ENCODE data around the gene DOCK10.

DOCK10 gene

GRCh38 chr2:225041851-225042799 is at the start of gene DOCK10:
Gene DOCK10, minus strand, starts transcription at chr2:225042468. Its CDS starts 94 bp downstream, at chr2:225042374.
- Mint-ChIP-seq H3K4me3 (peak within 1 kb of the TSS; percentile 98), H3K9me3 (no peaks in the 10 kb centered on the region), H3K36me3 (ENCODE audit: low read depth) (peaks cover 33% of the 10 kb centered on the region), H3K27ac (peak within 1 kb of the TSS; percentile 96), H3K4me1 (ENCODE audit: low read depth) (peaks cover 48% of the 10 kb centered on the region), H3K27me3 (ENCODE audit: low read depth) (peaks cover 31% of the 10 kb centered on the region)

GRCh38 chr2:225091336-225091735 is 49.1 kb upstream of the DOCK10 start:
- H3K4me3 Mint-ChIP-seq, result no peak overlapping the region
- H3K4me1 Mint-ChIP-seq (ENCODE audit: low read depth), result peaks cover 8% of the 10 kb centered on the region
- no peaks in the 10 kb centered on the region for H3K36me3 Mint-ChIP-seq (ENCODE audit: low read depth)
- H3K27ac Mint-ChIP-seq, result no peak overlapping the region
- no peaks in the 10 kb centered on the region for H3K9me3 Mint-ChIP-seq
- H3K27me3 Mint-ChIP-seq (ENCODE audit: low read depth), result peaks cover 35% of the 10 kb centered on the region

- peaks cover 35% of the 10 kb centered on the region for H3K27me3 Mint-ChIP-seq (ENCODE audit: low read depth)
- H3K4me1 Mint-ChIP-seq (ENCODE audit: low read depth), result peaks cover 9% of the 10 kb centered on the region
- H3K9me3 Mint-ChIP-seq, result no peaks in the 10 kb centered on the region
- H3K36me3 Mint-ChIP-seq (ENCODE audit: low read depth), result no peaks in the 10 kb centered on the region
- H3K4me3 Mint-ChIP-seq, result no peak overlapping the region
- H3K27ac Mint-ChIP-seq, result no peak overlapping the region
These were observed 48.5 kb upstream of the DOCK10 start for GRCh38 chr2:225090746-225091145.

GRCh38 chr2:225086915-225087314 is 44.6 kb upstream of the DOCK10 start:
- Mint-ChIP-seq H3K36me3 (ENCODE audit: low read depth) (no peaks in the 10 kb centered on the region), H3K27me3 (ENCODE audit: low read depth) (peaks cover 34% of the 10 kb centered on the region), H3K4me3 (no peak overlapping the region), H3K27ac (no peak overlapping the region), H3K9me3 (no peaks in the 10 kb centered on the region), H3K4me1 (ENCODE audit: low read depth) (peaks cover 9% of the 10 kb centered on the region)

- Mint-ChIP-seq H3K4me1 (ENCODE audit: low read depth) (peaks cover 9% of the 10 kb centered on the region), H3K27me3 (ENCODE audit: low read depth) (peaks cover 38% of the 10 kb centered on the region), H3K9me3 (no peaks in the 10 kb centered on the region), H3K36me3 (ENCODE audit: low read depth) (no peaks in the 10 kb centered on the region), H3K27ac (no peak overlapping the region), H3K4me3 (no peak overlapping the region)
These were observed 44.2 kb upstream of the DOCK10 start for GRCh38 chr2:225086439-225086838.

- Mint-ChIP-seq H3K27ac (no peak overlapping the region), H3K36me3 (ENCODE audit: low read depth) (no peaks in the 10 kb centered on the region), H3K9me3 (no peaks in the 10 kb centered on the region), H3K4me1 (ENCODE audit: low read depth) (peaks cover 9% of the 10 kb centered on the region), H3K4me3 (no peak overlapping the region), H3K27me3 (ENCODE audit: low read depth) (peaks cover 23% of the 10 kb centered on the region)
These were observed 41.0 kb upstream of the DOCK10 start for GRCh38 chr2:225083276-225083675.

GRCh38 chr2:225076125-225076524 is 33.9 kb upstream of the DOCK10 start:
- Mint-ChIP-seq H3K36me3 (ENCODE audit: low read depth) (no peaks in the 10 kb centered on the region), H3K4me3 (no peak overlapping the region), H3K4me1 (ENCODE audit: low read depth) (no peaks in the 10 kb centered on the region), H3K9me3 (peaks cover 3% of the 10 kb centered on the region), H3K27me3 (ENCODE audit: low read depth) (peaks cover 23% of the 10 kb centered on the region), H3K27ac (no peak overlapping the region)

GRCh38 chr2:225074919-225075681 is 32.8 kb upstream of the DOCK10 start:
- Mint-ChIP-seq H3K36me3 (ENCODE audit: low read depth) (no peaks in the 10 kb centered on the region), H3K4me1 (ENCODE audit: low read depth) (no peaks in the 10 kb centered on the region), H3K4me3 (no peak overlapping the region), H3K9me3 (peaks cover 3% of the 10 kb centered on the region), H3K27me3 (ENCODE audit: low read depth) (peaks cover 28% of the 10 kb centered on the region), H3K27ac (no peak overlapping the region)

- peaks cover 3% of the 10 kb centered on the region for H3K9me3 Mint-ChIP-seq
- no peak overlapping the region for H3K4me3 Mint-ChIP-seq
- no peaks in the 10 kb centered on the region for H3K36me3 Mint-ChIP-seq (ENCODE audit: low read depth)
- H3K27me3 Mint-ChIP-seq (ENCODE audit: low read depth), result peaks cover 28% of the 10 kb centered on the region
- H3K4me1 Mint-ChIP-seq (ENCODE audit: low read depth), result no peaks in the 10 kb centered on the region
- no peak overlapping the region for H3K27ac Mint-ChIP-seq
These were observed 32.1 kb upstream of the DOCK10 start for GRCh38 chr2:225074366-225074765.

- Mint-ChIP-seq H3K4me1 (ENCODE audit: low read depth) (no peaks in the 10 kb centered on the region), H3K4me3 (no peak overlapping the region), H3K27ac (no peak overlapping the region)
These were observed 30.9 kb upstream of the DOCK10 start for GRCh38 chr2:225073198-225073597.

GRCh38 chr2:225072444-225072843 is 30.2 kb upstream of the DOCK10 start:
- Mint-ChIP-seq H3K36me3 (ENCODE audit: low read depth) (peaks cover 7% of the 10 kb centered on the region), H3K4me1 (ENCODE audit: low read depth) (no peaks in the 10 kb centered on the region), H3K27me3 (ENCODE audit: low read depth) (peaks cover 25% of the 10 kb centered on the region), H3K4me3 (no peak overlapping the region), H3K9me3 (peaks cover 14% of the 10 kb centered on the region), H3K27ac (no peak overlapping the region)

More at GRCh38 chr2:225073198-225073597, 30.9 kb upstream of the DOCK10 start:
- H3K9me3 Mint-ChIP-seq, result peaks cover 9% of the 10 kb centered on the region
- H3K27me3 Mint-ChIP-seq (ENCODE audit: low read depth), result peaks cover 25% of the 10 kb centered on the region
- H3K36me3 Mint-ChIP-seq (ENCODE audit: low read depth), result peaks cover 4% of the 10 kb centered on the region

GRCh38 chr2:225070811-225071210 is 28.5 kb upstream of the DOCK10 start:
- Mint-ChIP-seq H3K36me3 (ENCODE audit: low read depth) (peaks cover 14% of the 10 kb centered on the region), H3K27ac (no peak overlapping the region), H3K27me3 (ENCODE audit: low read depth) (peaks cover 25% of the 10 kb centered on the region), H3K4me1 (ENCODE audit: low read depth) (peaks cover 4% of the 10 kb centered on the region), H3K9me3 (peaks cover 31% of the 10 kb centered on the region), H3K4me3 (no peak overlapping the region)

GRCh38 chr2:225069966-225070365 is 27.7 kb upstream of the DOCK10 start:
- Mint-ChIP-seq H3K9me3 (peaks cover 31% of the 10 kb centered on the region), H3K27ac (no peak overlapping the region)

GRCh38 chr2:225069477-225069876 is 27.2 kb upstream of the DOCK10 start:
- Mint-ChIP-seq H3K36me3 (ENCODE audit: low read depth) (peaks cover 14% of the 10 kb centered on the region), H3K9me3 (peaks cover 31% of the 10 kb centered on the region), H3K4me3 (no peak overlapping the region), H3K27ac (no peak overlapping the region), H3K4me1 (ENCODE audit: low read depth) (peaks cover 12% of the 10 kb centered on the region), H3K27me3 (ENCODE audit: low read depth) (peaks cover 19% of the 10 kb centered on the region)

More at GRCh38 chr2:225069966-225070365, 27.7 kb upstream of the DOCK10 start:
- Mint-ChIP-seq H3K27me3 (ENCODE audit: low read depth) (peaks cover 22% of the 10 kb centered on the region), H3K36me3 (ENCODE audit: low read depth) (peaks cover 14% of the 10 kb centered on the region), H3K4me3 (no peak overlapping the region), H3K4me1 (ENCODE audit: low read depth) (peaks cover 8% of the 10 kb centered on the region)

Measured in T-helper 1 cell treated with Interleukin-12 subunit alpha and Interleukin-12 subunit beta and Interleukin-4 antibody, amounts not matched to agents 30 μg/mL and 1 μg/mL, for 36 hours (primary cell).